HG03175 (cell line): Measurements from ENCODE around the gene KCNQ1.

Experiments
- ATAC-seq: cut with Tn5 transposase; IDR thresholded peaks from one replicate; pipeline ENCODE4 v1.9.1; 2021; ENCODE audit warnings: mild to moderate bottlenecking, moderate library complexity; ENCODE audit not compliant: unreplicated experiment

The KCNQ1 gene

GRCh38 chr11:2809854-2810253 is 365.0 kb downstream of the KCNQ1 start:
- ATAC-seq, result no peak

GRCh38 chr11:2810411-2811205 is 365.8 kb downstream of the KCNQ1 start:
- no peak for ATAC-seq

DNA sequence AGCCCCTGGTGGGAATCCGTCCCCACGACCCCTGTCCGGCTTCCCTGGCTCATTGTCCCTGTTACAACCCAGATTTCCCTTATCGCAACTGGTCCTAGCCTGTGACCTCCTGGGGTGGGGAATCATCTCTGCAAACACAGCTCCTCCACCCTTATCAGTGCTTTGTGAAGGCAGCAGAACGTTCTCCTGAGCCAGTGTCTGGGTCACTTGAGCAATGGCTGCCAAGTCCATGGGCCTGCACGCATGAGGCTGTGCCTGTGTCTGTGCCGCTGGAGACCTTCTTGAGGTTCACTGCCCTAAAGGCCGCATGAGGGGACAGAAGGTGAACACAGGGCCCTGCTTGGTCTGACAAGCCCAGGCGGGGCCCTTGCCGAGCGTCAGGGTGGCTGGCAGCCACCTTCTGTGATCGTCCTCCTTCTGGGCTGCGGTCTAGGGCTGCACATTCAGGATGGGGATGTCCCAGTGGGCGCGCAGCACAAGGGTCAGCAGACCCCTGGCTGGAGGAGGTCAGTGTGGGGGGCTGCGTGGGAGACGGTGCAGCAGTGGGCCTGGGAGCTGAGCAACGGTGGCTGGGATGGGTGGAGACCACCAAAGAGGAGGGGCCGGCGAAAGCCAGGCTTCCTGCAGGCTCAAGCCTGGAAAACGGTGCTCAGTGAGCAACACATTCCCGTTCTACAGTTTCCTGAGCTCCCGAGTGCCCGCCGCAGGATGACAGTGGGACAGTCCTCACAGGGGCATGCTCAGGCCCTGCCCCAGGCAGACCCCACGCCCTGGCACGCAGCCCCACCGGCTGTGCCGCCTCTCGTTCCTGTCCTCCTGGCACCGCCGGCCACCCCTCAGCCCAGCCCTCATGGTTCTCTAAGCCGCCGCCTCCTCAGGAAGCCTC is 366.6 kb downstream of the KCNQ1 start:
- no peak for ATAC-seq

- no peak for ATAC-seq
These were observed 367.7 kb downstream of the KCNQ1 start for GRCh38 chr11:2812371-2812991.

DNA sequence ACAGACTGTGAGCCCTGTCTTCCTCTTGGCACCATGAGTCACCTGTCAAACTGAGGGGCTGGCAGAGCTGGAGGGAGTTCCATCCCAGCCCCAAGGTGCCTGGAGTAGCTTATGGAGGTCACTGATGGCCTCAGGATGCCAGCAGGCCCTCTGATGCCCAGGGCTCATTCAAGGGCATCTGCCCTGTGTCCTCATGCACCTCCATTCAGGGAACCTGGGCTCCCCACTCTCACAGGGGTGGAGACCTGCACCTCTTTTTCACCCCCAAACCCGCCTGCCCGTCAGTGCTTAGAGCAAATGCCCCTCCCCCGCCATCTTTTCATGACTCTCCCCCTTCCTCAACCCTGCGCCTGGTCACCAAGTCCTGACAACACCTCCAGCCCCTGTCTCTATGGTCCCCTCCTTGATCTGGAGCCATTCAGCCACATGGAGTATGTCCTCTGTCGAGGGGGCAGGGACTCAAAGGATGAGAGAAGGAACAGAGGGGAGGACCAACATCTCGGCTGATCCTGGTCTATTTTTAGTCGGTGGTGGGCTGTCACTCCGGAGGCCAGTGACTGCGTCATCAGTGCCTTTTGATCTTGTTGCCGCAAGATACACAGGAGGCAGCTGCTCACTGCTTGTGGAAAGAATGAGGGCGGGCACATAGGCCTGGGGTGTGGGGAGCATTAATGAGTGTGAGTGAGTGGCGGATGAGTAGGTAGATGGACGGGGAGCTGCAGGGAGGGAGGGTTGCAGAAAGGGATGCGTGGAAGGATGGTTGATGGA is 368.5 kb downstream of the KCNQ1 start:
- ATAC-seq, result no peak

DNA sequence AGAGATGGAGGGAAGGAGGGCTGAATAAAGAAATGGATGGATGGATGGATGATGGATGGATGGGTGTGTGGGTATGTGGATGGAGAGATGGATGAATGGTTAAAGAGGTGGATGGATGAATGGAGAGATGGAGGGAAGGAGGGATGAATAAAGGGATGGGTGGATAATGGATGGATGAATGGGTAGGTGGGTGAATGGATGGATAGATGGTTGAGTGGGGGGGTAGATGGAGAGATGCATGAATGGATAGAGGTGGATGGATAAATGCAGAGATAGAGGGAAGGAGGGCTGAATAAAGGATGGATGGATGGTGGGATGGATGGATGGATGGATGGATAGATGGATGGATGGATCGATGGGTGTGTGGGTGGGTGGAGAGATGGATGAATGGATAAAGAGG is 369.2 kb downstream of the KCNQ1 start:
- ATAC-seq, result no peak

- ATAC-seq, result no peak
These were observed 369.9 kb downstream of the KCNQ1 start for GRCh38 chr11:2814751-2815150.

DNA sequence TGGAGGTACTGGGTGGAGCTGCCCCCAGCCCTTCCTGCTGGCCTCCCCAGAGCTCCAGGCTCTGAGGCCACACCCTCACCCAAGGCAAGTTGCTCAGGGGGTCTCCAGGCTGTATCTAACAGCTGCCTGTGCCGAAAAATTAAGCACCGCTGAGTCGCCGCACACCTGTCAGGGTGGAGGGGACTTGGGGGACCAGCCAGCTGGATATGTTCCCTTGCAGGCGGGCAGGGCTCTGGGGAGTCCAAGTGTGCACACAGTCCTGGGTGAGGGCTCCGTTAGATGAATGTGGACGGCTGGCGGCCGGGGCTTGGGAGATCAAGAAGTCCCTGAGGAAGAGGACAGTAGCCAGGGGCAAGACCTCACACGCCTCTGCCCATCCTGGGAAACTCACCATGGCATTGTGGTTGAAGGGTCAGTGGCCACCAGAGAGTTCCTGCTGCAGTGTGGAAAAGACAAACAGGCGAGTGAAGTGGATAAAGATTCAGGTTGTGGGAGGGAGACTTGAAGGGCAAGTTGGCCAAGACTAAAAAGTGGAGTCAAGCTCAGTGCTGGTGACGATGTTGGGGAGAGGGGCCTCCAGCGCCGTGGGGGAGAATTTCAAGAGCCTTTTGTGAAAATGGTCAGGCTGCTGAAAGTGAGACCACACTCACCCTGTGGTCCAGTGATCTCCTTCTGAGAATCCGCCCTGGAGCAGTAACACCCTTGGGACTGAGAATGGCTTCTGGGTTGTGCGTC is 371.1 kb downstream of the KCNQ1 start:
- ATAC-seq, result no peak

- no peak for ATAC-seq
These were observed 371.7 kb downstream of the KCNQ1 start for GRCh38 chr11:2816523-2816922.

- ATAC-seq, result no peak
These were observed 372.2 kb downstream of the KCNQ1 start for GRCh38 chr11:2816941-2817421.

GRCh38 chr11:2817431-2817830 is 372.6 kb downstream of the KCNQ1 start:
- ATAC-seq, result no peak

DNA sequence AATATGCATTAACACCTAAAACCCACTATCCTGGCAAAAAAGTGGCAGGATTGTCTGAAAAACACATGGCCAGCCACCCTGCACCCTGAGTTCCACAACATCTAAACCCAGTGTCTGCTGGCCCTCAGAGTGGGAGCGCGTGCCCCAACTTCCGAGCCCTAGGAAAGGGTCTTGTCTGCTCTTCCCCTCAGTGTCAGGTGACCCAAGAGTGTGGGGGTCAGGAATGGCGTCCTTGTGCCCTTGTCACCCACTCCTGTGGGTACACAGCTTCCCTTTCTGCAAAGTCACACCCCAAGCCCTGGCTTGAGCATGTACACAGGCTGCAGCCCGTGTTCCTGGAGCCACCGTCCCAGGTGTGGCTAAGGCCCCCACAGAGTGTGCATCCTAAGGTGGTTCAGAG is 373.2 kb downstream of the KCNQ1 start:
- ATAC-seq, result no peak

DNA sequence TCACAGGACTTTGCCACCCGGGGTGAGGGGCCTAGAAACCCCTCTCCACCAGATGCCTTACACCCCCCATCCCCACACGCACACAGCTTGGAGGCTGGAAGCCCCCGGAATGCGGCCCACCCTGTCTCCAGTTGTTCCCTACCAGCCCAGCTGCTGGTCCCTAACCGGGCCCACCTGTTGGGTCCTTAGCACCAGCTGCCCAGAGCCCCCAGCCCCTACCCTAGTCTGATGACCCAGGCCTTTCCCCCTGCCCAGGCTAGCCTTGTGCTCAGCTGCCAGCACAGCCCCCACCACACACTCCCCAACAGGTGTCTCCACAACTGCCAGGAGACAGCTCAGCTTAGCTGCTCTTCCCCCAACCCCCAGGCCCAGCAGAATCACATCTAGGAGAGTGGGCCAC is 373.7 kb downstream of the KCNQ1 start:
- no peak for ATAC-seq

GRCh38 chr11:2819316-2819715 is 374.5 kb downstream of the KCNQ1 start:
- no peak for ATAC-seq

DNA sequence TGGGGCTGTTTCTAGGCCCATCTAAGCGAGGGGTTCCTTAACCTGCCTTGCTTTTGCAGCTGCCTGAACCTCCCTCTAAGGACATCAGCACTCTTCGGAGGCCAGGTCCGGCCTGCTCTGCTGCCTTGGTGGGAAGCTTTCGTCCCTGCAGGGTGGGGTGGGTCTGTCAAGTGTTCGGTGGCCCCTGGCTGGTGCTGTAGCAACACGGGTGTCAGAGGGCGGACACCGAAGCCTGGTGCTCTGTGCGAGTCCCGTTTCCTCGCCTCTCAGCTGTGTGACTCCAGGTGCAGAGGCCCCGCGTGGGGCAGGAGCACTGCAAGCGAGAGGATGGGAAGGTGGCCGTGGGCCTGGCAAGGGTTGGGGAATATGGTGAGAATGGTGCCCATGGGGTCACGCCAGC is 376.2 kb downstream of the KCNQ1 start:
- ATAC-seq, result no peak

DNA sequence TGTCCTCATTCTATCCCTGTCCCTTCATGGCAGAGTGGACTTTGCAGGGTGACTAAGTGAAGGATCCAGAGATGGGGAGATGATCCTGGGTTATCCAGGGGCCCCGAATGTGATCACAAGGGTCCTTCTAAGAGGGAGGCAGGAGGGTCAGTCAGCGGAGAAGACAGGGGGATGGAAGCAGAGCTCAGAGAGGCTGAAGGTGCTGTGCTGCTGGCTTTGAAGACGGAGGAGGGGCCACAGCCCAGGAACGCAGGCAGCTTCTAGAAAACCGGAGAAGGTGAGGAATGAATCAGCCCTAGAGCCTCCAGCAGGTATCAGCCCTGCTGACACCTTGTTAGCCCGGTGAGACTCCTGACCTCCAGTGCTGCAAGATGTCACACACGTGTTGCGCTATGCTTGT is 377.1 kb downstream of the KCNQ1 start:
- ATAC-seq, result no peak

- ATAC-seq, result no peak
These were observed 380.0 kb downstream of the KCNQ1 start for GRCh38 chr11:2824851-2825250.

GRCh38 chr11:2825261-2825888 is 380.6 kb downstream of the KCNQ1 start:
- no peak for ATAC-seq

DNA sequence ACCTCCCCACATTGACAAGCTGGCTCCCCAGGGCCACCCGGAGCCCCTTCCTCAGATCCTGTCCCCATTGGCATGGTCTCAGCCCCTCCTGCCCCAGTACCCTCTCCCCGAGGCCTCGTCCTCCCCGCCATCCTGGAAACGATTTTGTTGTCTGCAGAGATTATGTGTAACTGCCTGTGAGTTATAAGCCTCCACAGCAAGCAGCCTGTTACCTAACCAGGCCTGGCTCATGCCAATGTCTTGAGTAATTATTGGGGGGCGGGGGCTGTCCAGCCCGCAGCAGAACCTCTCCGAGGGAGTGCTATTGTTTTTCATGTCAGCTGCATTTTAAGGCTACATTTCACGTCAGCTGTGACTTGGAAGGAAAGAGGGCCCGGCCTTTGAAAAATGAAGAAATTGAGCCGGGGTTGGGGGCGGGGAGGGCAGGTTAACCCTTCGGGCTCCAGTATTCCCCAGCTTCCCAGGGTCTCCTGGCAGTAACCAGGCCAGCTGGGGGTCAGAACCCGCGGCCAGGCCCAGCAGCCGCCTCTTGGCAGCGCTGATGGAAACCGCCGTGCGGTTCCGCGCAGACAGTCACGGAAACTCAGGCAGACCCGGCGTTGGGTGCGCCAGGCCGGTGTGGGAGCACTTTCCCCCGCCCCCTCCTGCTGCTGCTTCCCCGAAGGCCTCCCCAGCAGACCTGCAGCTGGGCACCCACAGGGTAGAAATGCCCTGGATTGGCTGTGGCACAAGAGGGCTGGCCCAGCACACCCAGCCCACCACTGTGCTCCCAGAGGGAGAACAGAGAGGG is 381.3 kb downstream of the KCNQ1 start:
- no peak for ATAC-seq
